NCI-H2196 treated with DMSO at 0.1 percent for 48 hours (cell line): ENCODE data around the gene PTPRG.

Source experiments
- DNase-seq: peaks from one replicate; lab custom pipeline; 2025; ENCODE audit not compliant: unreplicated experiment; lab: John Stamatoyannopoulos, UW

Gene PTPRG

GRCh38 chr3:61562042-61562720, 810 bp downstream of the PTPRG start:
- no peak for DNase-seq

- DNase-seq = no peak
Measured at GRCh38 chr3:61562721-61563312, 1.4 kb downstream of the PTPRG start.

DNA sequence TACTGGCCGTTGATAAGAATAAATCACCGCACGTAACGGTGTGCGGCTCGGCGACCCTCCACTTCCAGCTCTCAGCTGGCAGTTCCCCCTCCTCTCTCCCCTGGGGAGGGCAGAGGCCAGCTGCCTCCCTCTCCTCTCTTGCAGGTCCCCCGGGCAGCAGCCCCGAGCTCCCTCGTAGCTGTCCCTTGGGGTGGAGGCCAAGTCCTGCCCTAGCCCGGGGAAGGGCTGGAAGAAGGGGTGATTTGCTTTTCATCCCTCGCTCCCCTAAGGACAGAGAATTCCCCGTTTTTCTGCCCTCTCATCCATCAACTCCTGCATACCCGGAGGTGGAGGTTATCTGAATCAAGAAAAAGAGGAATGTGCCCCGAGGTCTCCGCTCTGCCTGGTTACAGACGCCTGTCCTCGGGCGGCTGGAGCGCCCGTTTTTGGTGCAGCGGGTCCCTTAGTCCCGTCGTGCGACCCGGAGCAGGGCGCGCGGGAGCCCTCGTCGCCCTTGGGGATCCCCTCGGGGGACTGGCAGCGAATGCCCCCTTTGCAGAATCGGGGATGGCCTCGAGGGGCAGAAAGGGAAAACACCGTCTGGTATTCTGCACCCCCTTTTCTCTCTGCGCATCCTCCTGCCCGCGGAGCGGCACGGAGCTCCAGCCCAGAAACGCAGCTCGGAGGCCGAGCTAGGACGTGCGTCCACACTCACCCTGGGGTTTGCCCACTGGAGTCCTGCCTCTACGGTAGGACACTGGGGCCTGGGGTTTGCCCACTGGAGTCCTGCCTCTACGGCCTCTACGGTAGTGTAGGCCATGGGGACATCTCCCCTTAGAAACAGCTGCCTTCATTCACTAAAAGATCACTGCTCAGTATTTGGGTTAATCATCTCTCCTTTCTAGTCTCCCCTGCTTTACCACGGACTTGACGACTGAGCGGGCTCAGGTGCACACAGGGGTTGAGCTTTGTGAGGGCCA, 2.2 kb downstream of the PTPRG start:
- DNase-seq = no peak

DNA sequence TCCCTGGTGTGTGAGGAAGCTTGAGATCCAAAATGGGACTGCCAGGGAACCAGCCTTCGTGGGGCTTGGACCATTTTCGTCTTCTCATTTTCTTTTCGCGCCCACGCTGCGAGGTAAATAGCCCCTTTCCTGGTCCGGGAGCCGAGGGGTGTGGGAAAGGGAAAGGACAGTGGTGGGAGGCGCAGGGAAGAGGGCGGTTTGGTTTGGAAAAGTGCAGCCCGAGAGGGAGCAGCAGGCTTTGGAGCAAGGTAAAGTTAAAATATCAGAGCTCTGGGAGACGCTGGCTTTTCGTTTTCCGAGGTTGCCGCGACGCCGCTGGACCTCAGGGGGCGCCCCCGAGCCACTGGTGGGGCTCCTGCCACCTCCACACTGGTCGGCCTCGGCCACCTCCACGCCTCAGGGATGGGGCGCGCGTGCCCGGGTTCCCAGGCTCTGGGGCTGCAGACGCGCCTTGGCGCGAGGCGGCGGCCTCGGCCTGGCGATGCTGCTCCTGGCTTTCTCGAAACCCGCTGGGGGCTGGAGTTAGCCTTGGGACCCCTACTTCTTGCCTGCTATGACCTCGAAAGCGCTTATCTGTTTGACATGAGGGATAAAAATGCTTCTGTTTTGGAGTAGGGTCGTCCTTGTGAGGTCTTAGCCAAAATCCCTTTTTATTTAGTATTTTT, 3.2 kb downstream of the PTPRG start:
- no peak for DNase-seq

DNA sequence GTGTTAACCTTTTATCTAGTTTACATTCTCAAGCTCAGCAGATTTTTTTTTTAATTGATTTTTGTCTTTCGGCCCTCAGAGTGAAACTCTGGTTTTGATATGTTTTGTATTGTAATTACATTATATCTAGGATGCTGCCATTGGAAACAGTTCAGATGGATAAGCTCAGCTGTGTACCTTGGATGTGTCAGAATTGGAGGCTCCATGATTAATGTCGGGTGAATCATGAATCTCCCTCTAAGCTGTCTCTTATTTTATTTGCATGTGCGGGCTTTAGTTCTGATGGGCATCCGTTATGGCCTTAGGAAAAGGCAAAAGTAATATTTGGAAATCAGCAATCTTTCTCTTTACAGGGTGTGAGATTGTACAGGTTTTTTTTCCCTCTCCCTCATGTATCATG, 4.2 kb downstream of the PTPRG start:
- DNase-seq = no peak

DNA sequence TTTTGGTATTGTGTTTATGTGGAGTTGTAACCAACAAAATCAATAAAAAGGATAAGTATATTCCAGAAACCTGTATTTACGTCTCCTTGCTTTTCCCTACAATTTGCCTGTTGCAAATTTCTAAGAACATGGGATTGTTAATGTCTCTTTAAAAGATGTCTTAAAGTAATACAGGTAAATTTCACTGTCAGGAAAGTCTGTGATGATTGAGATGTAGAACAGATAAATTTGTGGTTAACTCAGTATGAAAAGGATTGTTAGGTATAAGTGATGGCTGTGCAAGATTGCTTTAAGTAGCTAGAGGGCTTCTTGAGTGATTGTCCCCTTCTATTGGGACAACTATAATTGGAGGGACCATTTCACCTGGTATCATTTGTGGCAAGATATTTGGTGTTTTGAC, 6.8 kb downstream of the PTPRG start:
- DNase-seq = no peak

DNA sequence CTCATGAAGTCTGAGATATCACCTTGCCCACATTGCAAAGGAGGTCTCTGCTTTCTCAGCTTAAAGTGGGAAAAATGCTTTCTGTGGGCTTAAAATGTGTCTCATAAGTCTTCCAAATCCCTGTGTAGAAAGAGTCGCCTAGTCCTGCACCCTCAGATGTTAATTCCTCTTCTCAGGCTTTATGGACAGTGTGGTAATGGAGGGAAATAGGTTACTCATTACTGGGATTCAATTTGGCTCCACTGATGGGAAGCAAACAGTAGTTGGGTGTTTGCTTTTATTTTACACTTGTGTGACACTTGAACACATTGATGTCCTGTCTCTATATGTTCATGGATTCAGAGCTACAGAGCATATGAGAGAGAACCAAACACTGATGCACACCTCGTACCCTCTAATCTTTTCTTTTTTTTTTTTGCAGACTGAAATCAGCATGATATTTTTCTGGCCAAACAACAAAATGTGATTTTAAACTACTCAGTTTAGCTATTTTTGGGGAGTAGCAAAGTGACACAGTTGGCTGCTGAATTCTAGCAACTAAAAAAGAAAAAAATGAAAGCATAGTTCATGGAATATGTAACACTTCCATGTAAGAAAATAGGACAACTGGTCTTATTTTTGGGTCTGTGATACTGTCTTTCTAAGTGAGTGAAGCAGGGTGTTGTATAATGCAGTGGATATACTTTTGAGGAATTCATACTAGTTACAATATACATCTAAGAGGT, 8.6 kb downstream of the PTPRG start:
- no peak for DNase-seq

- DNase-seq = no peak
Measured at GRCh38 chr3:61570813-61571212, 9.4 kb downstream of the PTPRG start.

DNA sequence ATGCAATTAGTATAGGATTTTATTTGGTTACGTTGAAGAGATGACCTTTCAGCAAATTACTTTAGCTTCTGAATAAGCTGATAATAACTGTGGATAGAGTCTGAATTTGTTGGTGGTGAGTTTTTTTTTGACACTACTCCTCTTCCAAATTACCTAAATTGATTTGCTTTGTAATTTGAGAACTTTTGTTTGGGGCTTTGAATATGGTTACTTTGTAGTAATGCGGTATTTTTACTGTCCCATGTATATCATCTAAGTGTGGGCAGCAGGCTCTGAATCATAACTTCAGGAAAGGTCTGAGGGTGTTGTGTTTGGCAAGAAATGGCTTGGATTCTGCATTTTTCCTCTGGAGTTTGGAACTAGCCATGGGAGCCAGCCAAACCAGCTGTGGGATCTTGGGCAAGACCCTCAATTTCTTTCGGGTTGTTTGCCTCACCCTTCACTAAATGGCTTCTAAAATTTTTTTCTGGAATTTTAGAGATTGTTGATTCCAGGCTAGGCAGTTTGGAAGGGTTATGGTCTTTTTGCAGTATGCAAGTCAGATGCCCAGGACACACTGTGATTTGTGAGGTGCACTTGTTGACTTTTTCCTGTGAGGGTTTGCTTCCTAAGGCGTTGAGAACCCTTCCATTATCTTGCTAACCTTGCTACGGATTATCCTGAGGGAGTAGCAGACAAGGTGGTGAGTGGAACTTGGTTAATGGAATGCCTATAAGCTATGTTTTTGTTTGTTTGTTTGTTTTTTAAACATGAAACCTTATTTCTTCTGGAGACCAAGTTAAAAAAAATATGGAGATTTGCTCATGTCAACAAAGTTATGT, 10.4 kb downstream of the PTPRG start:
- DNase-seq = no peak

GRCh38 chr3:61572879-61573278, 11.5 kb downstream of the PTPRG start:
- no peak for DNase-seq

DNA sequence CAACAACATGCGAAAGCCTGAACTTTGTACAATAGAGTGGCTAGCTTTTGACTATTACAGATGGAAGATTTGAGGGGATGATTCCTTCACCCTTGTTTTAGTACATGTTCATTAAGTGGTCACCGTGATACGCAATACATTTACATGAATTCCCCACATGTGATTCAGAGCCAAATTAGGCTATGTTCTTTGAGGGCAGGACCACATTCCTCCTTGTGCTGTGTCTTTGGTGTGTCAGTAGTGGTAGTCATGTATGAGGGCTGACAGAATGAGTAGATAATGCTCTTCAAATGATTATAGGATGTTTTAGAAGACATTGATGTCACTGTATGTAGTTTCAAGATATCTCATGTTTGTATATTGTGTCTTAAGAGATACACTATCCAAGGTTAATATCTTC, 12.1 kb downstream of the PTPRG start:
- DNase-seq = no peak

GRCh38 chr3:61574854-61575253, 13.5 kb downstream of the PTPRG start:
- no peak for DNase-seq

DNA sequence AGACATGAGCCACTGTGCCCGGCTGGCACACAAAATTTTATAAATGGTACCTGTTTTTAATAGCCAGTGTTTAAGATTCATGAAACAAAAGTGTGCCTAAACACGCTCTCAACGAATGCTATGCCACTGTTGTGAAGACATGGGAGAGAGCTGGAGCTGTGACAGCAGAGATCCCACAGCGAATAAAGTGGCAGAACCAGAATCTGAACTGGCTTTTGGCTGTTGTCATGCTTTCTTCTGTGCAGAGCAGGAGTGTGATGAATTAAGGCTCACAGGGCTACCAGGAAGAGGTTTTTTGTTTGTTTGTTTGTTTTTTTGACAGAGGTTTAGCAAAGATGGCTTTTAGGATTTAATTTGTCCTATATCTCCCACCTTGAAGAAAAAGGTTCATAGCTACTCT, 14.5 kb downstream of the PTPRG start:
- no peak for DNase-seq

DNA sequence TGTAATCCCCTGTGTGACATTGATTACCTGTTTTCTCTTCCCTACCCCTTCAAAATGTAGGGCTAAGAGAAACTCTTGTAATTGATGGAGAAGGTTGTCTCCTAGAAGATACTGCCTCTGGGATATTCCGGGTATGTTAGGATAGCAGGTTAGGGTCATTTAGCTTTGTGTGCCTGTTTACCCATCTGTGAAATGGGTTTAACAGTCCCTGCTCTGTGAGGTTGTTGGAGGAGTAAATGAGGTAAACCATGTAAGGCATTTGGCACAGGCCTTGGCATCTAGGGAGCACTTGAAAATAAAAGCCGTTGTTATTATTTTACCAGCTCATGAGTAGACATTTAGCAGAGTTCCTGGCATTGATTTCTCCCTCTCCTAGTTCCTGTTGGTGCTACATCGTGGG, 16.4 kb downstream of the PTPRG start:
- no peak for DNase-seq

DNA sequence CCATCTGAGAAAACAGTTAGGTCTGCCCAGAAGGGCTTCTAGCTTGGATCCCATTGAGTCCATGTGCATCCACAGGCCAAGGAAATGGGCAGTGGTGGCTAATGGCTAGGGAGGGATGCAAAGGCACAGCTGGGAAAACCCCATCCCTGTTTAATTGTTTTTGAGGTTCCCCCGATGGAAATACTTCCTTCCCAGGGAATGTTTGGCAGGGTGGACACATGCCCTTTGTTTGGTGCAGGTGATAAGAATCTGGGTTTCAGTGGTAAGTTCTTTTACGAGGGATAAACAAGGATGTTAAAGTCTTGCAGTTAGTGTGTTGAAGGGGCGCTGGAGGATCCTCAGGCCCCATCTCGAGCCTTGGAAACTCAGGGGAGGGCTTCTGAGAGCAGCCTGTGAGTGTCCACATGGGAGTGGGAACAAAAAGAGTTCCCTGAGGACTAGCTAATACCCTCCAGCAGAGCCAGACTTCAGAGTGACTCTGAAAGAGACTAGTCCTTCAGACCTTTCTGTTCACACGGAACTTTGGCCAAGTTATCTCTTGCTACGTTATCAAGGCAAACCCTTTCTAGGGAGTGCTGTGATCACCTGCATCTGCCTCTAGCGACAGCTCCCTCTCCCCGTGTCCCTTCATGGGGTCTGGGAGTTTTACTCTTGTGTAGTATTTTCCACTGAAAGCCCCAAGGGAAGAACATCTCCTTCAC, 17.4 kb downstream of the PTPRG start:
- DNase-seq = no peak

DNA sequence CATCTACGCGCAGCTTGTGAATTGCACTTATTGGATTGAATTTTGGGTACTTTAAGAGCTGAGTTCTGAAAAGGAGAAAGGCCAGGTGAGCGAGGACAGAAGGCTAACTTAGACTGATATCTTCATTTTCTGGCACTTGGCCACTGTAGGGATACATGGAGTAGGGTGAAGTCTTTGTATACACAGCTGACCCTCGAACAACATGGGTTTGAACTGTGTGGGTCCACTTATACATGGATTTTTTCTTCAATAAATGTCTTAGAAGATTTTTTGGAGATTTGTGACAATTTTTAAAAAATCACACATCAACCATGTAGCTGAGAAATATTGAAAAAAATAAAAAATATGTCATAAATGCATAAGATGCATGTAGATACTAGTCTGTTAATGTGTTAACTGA, 18.3 kb downstream of the PTPRG start:
- DNase-seq = no peak

DNA sequence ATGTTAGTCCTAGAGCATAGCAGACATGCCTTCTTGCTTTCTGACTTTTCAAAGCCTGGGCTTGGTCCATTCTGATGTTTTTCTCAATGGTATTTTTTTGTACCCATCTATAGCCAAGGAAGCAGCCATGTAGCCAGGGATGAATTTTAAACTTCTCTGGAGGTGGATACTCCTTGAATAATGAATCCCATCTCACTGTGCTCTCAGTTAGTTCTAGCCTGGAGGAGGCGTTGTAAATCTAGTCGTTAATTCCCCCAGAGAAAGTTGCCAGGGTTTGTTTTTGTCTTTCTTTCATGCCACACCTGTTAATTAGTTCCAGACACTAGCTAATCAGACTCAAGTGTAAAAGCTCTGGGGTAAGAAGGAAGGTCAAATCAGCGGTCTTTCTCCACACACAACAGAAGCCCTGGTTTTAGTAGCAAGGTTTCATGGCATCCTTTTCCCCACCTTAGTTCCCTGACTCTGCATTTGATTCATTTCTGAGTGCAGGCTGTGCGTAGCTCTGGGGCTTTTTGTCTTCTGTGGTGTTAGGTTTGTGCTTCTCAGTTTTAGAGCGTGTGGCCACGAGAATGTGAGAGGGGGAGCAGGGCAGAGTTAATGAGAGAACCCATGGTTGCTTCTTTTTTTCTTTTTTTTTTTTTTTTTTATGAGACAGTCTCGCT, 19.7 kb downstream of the PTPRG start:
- DNase-seq = no peak

GRCh38 chr3:61582287-61582686, 20.9 kb downstream of the PTPRG start:
- DNase-seq = no peak

DNA sequence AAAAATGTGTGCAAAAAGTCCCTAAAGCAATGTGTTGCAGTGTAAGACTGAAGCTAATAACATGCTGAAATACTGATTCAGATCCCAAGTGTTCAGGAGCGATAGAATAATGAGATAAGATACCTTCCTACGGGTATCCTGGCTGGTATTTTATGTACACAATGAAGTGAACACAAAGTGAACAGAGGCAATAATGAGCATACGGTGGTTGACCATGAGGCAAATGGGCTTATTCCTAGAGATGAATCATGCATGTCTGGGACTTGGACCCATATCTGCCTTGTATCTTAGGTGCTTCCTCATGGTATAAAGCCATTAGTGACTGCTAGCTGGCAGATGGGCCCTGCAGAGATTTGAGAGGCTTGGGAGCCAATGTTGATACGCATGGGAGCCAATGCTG, 21.5 kb downstream of the PTPRG start:
- DNase-seq = no peak
